GM18508 (cell line): ENCODE measurements around the gene MERTK.
"Not testable (repeated sequence)": the region's sequence is repeated elsewhere in the genome, so short reads cannot be mapped to it uniquely, and the experiment has no call there.

Source experiments
- ATAC-seq: cut with Tn5 transposase; IDR thresholded peaks from one replicate; pipeline ENCODE4 v1.9.1; 2021; ENCODE audit warnings: moderate number of reproducible peaks; ENCODE audit not compliant: insufficient read depth, unreplicated experiment

MERTK gene

DNA sequence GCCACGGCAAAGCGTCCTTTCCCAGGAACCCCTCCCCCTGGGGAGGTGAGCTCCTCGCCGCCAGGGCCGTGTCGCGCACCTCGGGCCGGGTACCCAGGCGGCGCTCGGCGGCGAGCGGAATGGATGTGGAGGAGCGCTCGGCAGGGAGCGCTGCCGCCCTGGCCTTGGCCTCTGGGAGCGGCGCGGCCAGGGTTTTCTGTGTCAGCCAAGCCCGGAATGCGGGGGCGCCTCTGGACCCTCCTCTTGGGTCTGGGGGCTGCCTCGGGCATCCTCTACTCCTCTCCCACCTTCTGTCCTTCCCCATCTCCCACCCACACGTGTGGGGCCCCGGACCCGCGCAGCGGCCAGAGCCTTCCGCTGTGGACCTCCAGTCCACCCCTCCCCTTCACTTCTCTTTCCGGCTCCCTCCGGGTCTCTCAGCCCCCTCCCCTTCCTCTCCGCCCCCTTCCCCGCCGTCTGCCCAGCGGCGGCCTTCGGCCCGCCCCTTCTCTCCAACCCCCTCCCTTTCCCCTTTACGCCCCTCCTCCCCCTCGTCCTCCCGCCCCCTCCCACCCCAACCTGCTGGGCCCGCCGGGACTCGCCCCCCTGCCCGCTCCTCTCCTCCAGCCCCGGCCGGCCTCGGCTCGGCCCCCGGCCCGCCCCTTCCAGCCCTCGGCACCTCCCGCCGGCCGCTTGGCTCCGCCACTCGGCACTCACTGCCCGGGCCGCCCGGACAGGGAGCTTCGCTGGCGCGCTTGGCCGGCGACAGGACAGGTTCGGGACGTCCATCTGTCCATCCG is at the start of gene MERTK:
MERTK (plus strand) TSS at position 684 of the 779 bp plus-strand sequence. CDS start 129 bp downstream, outside the sequence.
- ATAC-seq: no peak

DNA sequence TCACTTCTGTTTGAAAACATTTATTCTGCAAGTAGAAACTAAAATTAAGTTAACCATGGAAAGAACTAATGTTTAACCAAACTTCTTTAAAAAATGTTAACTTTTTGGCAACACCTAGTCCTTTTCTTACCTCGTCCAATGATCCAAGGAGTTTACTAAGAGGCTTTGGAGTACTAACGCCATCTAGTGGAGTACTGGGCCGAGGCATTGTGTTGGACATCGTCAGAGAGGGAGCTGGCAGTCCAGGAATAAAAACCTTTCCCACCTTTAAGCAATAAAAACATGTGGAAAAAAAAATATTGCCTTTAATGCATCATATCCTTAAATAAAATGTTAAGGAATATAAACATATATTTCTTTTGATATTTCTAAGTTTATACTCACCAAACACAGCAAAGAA is 47.8 kb upstream of the MERTK start:
- not testable (repeated sequence) for ATAC-seq

GRCh38 chr2:111852544-111852943 is 45.9 kb upstream of the MERTK start:
- ATAC-seq: not testable (repeated sequence)

- not testable (repeated sequence) for ATAC-seq
These were observed 38.4 kb upstream of the MERTK start for GRCh38 chr2:111860005-111860404.

- not testable (repeated sequence) for ATAC-seq
These were observed 33.3 kb upstream of the MERTK start for GRCh38 chr2:111865124-111865523.

DNA sequence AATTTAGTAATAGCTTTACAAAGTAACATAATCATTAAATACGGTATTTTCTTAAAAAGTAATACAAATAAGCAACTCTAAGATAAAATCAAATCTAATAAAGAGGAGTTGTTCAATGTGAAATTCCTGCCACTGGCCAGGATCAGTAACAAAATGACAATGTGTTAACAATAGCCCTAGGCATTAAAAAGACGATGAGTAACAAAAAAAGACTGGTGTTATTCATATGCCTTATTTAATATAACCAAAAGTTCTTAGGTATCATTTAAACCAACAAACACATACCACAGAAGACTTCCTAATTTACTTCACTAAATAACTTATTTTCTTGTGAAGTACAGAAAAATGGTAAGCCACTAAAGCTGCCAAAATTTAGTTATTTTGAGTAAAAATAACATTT is 25.6 kb upstream of the MERTK start:
- ATAC-seq: not testable (repeated sequence)

DNA sequence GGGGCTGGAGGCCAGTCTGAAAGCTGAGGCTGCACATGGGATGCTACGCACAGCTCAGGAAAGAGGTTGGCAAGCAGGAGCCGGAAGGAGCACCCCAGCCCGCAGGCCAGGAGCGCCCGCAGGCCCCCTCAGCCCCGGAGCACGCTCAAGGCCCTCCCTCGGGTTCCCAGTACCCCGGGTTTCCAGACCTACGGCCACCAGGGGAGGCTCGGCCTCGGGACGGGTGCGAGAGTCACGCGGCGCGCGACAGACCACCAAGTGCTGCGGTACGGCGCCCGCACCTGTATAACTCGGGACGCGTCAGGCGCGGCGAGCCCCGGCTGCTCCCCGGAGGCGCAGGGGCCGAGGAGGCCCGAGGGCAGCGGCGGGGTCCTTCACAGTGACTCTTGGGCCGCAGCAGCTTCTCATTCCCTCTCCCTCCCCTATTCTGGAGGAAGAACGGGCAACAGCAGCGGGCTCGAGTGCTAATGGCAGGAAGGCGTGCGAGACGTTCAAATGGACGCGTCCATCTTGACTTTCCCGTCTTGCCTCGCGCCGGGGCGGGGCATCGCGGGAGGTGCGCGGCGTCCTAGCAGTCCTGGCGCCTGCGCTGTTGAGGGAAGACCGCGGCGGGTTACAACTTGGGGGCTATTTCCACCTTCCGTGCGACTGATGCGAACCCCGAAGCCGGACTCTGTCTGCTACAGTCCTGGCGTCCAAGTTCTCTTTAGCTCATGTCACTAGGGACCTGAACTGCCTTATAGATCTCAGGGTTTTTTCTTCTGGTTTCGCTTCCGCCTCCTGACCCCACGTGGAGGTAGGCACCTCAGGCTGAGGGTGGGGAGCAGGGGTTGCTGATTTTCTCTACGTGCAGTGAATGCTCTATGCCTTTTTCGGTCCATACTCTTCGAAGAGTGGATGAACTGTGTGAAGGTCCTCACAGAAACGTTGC is 14.5 kb upstream of the MERTK start, which contains the start of gene ANAPC1:
ANAPC1 (minus strand) TSS at position 533 of the 931 bp plus-strand sequence. CDS start 3,368 bp downstream, outside the sequence.
- peak; percentile 53 for ATAC-seq

DNA sequence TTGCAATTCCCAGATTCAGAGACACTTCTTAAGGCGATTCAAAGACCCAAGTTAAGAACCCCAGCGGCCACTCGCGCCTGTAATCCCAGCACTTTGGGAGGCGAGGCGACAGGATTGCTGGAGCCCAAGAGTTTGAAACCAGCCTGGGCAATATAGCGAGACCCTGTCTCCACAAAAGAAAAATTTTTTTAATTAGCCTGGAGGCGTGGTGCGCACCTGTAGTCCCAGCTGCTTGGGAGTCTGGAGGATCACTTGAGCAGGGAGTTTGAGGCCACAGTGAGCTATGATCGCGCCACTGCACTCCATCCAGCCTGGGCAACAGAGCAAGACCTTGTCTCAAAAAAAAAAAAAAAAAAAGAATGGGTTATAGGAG is 13.8 kb upstream of the MERTK start:
- no peak for ATAC-seq

DNA sequence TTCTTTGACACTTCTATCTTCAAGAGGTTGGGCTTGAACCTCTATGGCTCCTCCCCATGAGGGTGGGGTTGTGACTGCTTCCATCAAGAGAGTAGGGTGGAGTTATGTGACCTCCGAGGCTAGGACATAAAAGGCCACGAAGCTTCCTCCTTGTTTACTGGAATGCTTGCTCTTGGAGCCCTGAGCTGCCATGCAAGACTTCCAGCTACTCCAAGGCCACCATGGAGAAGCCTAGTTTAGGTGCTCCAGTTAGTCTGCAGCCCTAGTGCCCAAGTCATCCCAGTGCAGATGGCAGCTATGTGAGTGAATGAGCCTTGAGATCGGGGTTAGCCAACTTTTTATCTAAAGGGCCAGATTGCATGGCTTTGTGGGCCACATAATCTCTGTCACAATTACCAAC is 2.4 kb upstream of the MERTK start:
- no peak for ATAC-seq

GRCh38 chr2:111896576-111896975 is 1.8 kb upstream of the MERTK start:
- ATAC-seq: no peak

GRCh38 chr2:111897630-111897923 is 830 bp upstream of the MERTK start:
- no peak for ATAC-seq

DNA sequence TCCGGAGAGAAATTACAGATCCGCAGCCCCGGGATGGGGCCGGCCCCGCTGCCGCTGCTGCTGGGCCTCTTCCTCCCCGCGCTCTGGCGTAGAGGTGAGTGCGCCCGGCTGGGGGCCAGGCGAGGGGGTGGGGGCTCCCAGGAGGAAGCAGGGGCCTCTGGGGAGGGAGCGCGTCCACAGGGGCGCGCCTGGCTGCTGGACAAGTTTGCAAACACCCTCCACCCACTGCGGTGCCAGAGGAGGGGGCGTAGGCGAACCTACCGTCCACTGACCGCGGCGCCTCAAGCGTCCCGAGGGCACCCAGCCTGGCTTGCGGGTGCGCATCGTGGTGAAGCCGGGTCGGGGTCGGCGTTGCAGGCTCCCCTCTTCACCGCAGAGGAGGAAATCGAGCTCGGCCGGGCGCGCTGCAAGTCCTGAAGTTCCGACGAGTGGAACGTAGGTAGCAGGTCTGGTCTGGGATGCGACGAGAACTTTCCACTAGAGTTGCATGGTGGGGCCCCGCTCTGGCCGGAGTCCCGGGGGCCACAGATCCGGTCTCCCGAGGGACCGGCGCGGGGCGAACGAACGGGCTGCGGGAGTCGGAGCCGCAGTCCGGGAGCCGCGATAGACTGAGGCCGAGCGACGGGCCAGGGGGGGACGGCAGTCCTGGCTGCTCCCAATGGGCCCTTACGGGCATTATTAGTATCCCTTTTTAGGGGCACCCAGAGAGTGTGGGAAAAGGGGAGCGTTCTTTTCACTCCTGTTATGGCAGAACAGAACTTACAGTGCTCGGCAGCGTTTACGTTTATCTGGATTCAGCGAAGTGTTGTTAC is 502 bp downstream of the MERTK start:
- ATAC-seq: no peak

- ATAC-seq: no peak
These were observed 2.5 kb downstream of the MERTK start for GRCh38 chr2:111900859-111901258.

DNA sequence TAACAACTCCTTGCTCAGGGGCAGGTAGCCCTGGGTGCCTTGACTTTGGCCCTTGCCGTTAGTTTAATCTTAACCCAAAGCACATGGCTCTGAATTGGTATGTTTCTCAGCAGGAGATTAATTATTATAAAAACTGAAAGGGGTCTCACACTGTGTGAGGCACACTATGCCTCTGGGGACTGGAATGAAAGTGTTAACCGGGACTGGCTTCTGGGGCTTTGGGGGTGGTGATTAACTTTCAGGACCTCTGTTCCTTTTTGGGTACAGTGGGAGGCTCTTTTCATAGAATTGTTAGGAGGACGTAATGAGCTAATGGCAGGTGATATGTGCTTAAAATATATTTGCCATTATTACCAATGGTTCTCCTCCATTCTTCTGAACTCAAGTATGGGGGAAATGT is 5.1 kb downstream of the MERTK start:
- no peak for ATAC-seq

GRCh38 chr2:111903930-111904439 is 5.6 kb downstream of the MERTK start:
- ATAC-seq: no peak

DNA sequence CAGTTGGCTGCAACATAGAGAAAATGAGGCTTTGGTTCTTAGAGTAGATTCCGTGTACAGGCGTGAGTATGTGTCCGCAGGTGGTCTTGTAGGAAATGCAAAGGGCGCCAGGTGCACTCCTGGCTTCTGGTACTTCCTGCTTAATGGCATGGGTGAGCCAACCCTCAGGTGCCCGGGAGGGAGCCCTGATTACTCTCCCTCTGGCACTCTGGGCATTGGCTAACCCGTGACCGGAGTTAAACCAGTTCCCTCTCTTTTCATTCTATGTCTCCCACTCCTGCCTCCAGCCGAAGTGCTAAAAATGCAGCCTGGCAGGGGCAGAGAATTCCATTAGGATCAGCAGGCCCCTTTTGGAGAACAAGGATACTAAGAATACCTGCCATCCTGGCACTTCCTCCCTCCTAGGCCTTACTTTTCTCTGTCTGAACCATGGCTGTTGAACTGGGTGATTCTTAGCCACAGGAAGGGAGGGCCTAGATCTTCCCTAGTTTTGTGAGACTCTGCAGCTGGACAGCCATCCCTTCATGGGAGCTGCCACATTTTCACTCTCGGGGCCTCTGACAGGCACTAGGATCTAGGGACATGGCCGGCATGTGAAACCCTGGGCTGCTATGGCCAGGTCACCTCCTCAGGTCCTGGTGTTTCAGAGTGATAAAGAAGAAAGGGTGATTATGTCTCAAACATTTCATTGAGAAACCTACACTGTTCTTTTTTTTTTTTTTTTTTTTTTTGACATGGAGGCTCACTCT is 6.5 kb downstream of the MERTK start:
- ATAC-seq: no peak

- not testable (repeated sequence) for ATAC-seq
These were observed 7.1 kb downstream of the MERTK start for GRCh38 chr2:111905475-111905869.

GRCh38 chr2:111905990-111906735 is 7.8 kb downstream of the MERTK start:
- ATAC-seq: no peak

DNA sequence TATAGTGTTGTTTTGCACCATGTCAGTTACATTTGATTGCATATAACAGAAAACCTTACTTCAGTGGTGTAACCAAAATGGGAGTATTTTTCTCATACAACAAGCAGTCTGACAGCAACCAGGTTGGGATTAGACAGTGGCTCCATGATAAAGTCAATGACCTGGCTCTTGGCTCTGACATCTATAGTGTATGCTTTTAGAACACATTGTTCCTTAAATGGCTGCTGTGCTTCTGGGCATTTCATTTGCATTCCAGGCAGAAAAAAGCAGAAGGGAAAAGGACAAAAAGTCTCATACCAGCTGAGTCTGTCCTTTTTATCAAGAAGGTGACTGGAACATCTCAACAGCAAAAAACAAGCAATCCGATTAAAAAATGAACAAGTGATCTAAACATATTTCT is 10.2 kb downstream of the MERTK start:
- ATAC-seq: no peak
